ENCODE results near the gene ADAM23. TPM values are rescaled to one million over a fixed set of nuclear protein-coding genes. Genes with fewer than 3 reads are reported as not detected.
A peak's percentile ranks its signal among the peaks of the same experiment; 100 is the strongest.

Gene ADAM23
- total and polyA plus RNA-seq, 2 of the 13 experiments (the other 11 are each of a cell fraction or from before 2014, with no cell fraction given): 0.04 TPM; not detected in 1

DNA sequence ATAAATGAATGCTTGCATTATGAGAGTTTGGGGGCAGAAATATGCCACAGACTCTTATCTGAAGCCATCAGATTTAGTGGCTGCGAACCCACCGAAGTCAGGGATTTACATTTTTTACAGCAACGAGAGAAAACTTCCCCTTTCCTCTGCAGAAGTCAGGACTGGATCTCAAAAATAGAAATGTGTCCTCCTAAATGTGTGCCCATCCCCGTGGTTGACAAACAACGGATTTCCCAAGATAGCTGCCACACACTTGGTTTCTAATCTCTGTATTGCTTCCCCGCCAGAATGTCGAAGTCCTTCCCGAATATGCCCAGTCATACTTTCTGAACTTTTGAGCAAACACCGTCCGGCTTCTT, 879 bp upstream of the ADAM23 start:
- Histone ChIP-seq H3K4me2 (ENCODE audit: low read depth, low read length) (no peak overlapping the region), H3K27ac (ENCODE audit: extremely low read length, insufficient read depth, low read length) (no peak overlapping the region), H2AFZ (ENCODE audit: low read length) (no peak overlapping the region), H3K36me3 (replicated peaks in 1 of 2; ENCODE audit: control insufficient read depth in 1 of 2, insufficient read depth in 2 of 2, low read length in 2 of 2) (no peaks in the 10 kb centered on the region), H4K20me1 (ENCODE audit: insufficient read depth, low read length) (no peaks in the 10 kb centered on the region), H3K4me3 (replicated peaks in 1 of 3; ENCODE audit: insufficient read depth in 1 of 3, low read depth in 2 of 3, low read length in 3 of 3) (0 out of 6 replicates have a peak overlapping the region, but pooled peaks of 1 of the 3 experiments have one; percentile 69), H3K9ac (ENCODE audit: insufficient read depth, low read depth, low read length) (no peak overlapping the region), H3K4me1 (ENCODE audit: insufficient read depth, low read length) (peaks cover 5% of the 10 kb centered on the region; the same call in 1 of the 2 replicates), H3K27me3 (ENCODE audit: control insufficient read depth in 1 of 2, insufficient read depth in 2 of 2, low read length in 2 of 2) (peaks cover 2 to 45% of the 10 kb centered on the region in 2 experiments), H3K9me3 (ENCODE audit: low read length) (no peaks in the 10 kb centered on the region), H3K79me2 (ENCODE audit: insufficient read depth, low read length) (no peaks in the 10 kb centered on the region)
- ChIA-PET CTCF (ENCODE audit: low intra/inter-chr PET ratio, low total read pairs) (no interaction called here), POLR2A (no interaction called here)
- no peak for ATAC-seq
- 23% methylated on average over 10 of the region's 10 CpGs for WGBS (ENCODE audit: low lambda C conversion rate)
- TF ChIP-seq, protein P1, sequence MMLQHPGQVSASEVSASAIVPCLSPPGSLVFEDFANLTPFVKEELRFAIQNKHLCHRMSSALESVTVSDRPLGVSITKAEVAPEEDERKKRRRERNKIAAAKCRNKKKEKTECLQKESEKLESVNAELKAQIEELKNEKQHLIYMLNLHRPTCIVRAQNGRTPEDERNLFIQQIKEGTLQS (CRISPR knock-in tag; IDR thresholded peaks at IDR 0.05): no peak
- no peak for TF ChIP-seq KDM6A (CRISPR knock-in tag; IDR thresholded peaks at IDR 0.05; ENCODE audit: low read depth)
- TF ChIP-seq NFE2L2 (IDR thresholded peaks at IDR 0.05; ENCODE audit: low read length): peak; percentile 62; the same call in 1 of the 2 replicates
- peak; percentile 82; the same call in 1 of the 2 replicates for TF ChIP-seq EZH2 (conservative IDR thresholded peaks at IDR 0.05; ENCODE audit: low read depth, low read length)
- intact Hi-C loops (cut with micrococcal nuclease; ENCODE audit: unreplicated experiment) (loop anchor here (2.0 kb wide), 1 partner anchor 50 kb away; no protein-coding TSS in a partner anchor), in situ Hi-C loops (cut with HindIII; ENCODE audit: extremely low pct_ligation_motif_present, low pct_unique_long_range_greater_than_20kb) (no loop called here)
- DNase-seq (ENCODE audit: low spot score): no peak
- no TSS peak for BruUV-seq (replicated peaks)
- FAIRE-seq: no peak

GRCh38 chr2:206443735-206444527, 599 bp downstream of the ADAM23 start:
- peak overlapping the region; percentile 71 for H3K4me2 ChIP-seq (ENCODE audit: low read depth, low read length)
- ChIA-PET POLR2A (no interaction called here), CTCF (ENCODE audit: low intra/inter-chr PET ratio, low total read pairs) (no interaction called here)
- in situ Hi-C loops (cut with HindIII; ENCODE audit: extremely low pct_ligation_motif_present, low pct_unique_long_range_greater_than_20kb) (no loop called here), intact Hi-C loops (cut with micrococcal nuclease; ENCODE audit: unreplicated experiment) (loop anchor here (2.0 kb wide), 1 partner anchor 51 kb away; no protein-coding TSS in a partner anchor)
- H3K27ac ChIP-seq (ENCODE audit: extremely low read length, insufficient read depth, low read length): no peak overlapping the region
- H4K20me1 ChIP-seq (ENCODE audit: insufficient read depth, low read length): no peaks in the 10 kb centered on the region
- H2AFZ ChIP-seq (ENCODE audit: low read length): no peak overlapping the region
- no peak for DNase-seq (ENCODE audit: low spot score)
- WGBS (ENCODE audit: low lambda C conversion rate): 28% methylated on average over 29 of the region's 77 CpGs
- H3K79me2 ChIP-seq (ENCODE audit: insufficient read depth, low read length): no peaks in the 10 kb centered on the region
- peak overlapping the region; percentile 45 to 69 (median 47); a peak in 4 of 6 replicates for H3K4me3 ChIP-seq (replicated peaks in 1 of 3; ENCODE audit: insufficient read depth in 1 of 3, low read depth in 2 of 3, low read length in 3 of 3)
- no peaks in the 10 kb centered on the region for H3K9me3 ChIP-seq (ENCODE audit: low read length)
- H3K4me1 ChIP-seq (ENCODE audit: insufficient read depth, low read length): peaks cover 5% of the 10 kb centered on the region; the same call in 1 of the 2 replicates
- H3K9ac ChIP-seq (ENCODE audit: insufficient read depth, low read depth, low read length): no peak overlapping the region
- FAIRE-seq: no peak
- H3K27me3 ChIP-seq (ENCODE audit: control insufficient read depth in 1 of 2, insufficient read depth in 2 of 2, low read length in 2 of 2): peaks cover 2 to 45% of the 10 kb centered on the region in 2 experiments
- BruUV-seq (replicated peaks): no TSS peak
- no peaks in the 10 kb centered on the region for H3K36me3 ChIP-seq (replicated peaks in 1 of 2; ENCODE audit: control insufficient read depth in 1 of 2, insufficient read depth in 2 of 2, low read length in 2 of 2)
- ATAC-seq: peak; percentile 96
- TF ChIP-seq HNRNPK (IDR thresholded peaks at IDR 0.05; ENCODE audit: low read depth, low read length, poor library complexity, severe bottlenecking) (peak; percentile 30), XRCC5 (optimal IDR thresholded peaks at IDR 0.05; ENCODE audit: low read length) (peak; percentile 19), ZNF768 (CRISPR knock-in tag; IDR thresholded peaks at IDR 0.05) (peak; percentile 43; the same call in 1 of the 2 replicates), KAT2B (IDR thresholded peaks at IDR 0.05; ENCODE audit: borderline replicate concordance, low read depth, low read length) (no peak), NFE2L2 (IDR thresholded peaks at IDR 0.05; ENCODE audit: low read length) (no peak), ZNF646 (CRISPR knock-in tag; IDR thresholded peaks at IDR 0.05) (no peak), CREM (IDR thresholded peaks at IDR 0.05) (no peak), CREM (CRISPR knock-in tag; IDR thresholded peaks at IDR 0.05) (no peak)

All from HepG2 (cell line).